Parathyroid adenoma (tissue), 2 donors: ENCODE measurements around the gene UGT1A9.

ENCODE experiments used
- H2AFZ ChIP-seq: fragments of 300-600 bp; sonication (generic); one replicate; pipeline ENCODE4 v1.7.0; 2017; ENCODE audit warnings: antibody characterized with exemption, mild to moderate bottlenecking
- H3K27ac ChIP-seq: fragments of 300-600 bp; sonication (generic); one replicate; pipeline ENCODE4 v1.7.0; 2017
- H3K27me3 ChIP-seq: fragments of 300-600 bp; sonication (generic); one replicate; pipeline ENCODE4 v1.7.0; 2017; ENCODE audit warnings: low read length; ENCODE audit not compliant: control insufficient read depth, insufficient read depth
- H3K36me3 ChIP-seq: fragments of 300-600 bp; sonication (generic); one replicate; pipeline ENCODE4 v1.7.0; 2017; ENCODE audit warnings: low read length; ENCODE audit not compliant: control insufficient read depth, insufficient read depth
- H3K4me1 ChIP-seq: fragments of 300-600 bp; sonication (generic); one replicate; pipeline ENCODE4 v1.7.0; 2017; ENCODE audit warnings: control low read depth
- H3K4me2 ChIP-seq: fragments of 300-600 bp; sonication (generic); one replicate; pipeline ENCODE4 v1.7.0; 2017; ENCODE audit warnings: low read length
- H3K4me3 ChIP-seq: fragments of 300-600 bp; sonication (generic); one replicate; pipeline ENCODE4 v1.7.0; 2017; ENCODE audit warnings: low read depth, low read length
- H3K79me2 ChIP-seq: fragments of 300-600 bp; sonication (generic); one replicate; pipeline ENCODE4 v1.7.0; 2017; ENCODE audit warnings: control low read depth
- H3K9ac ChIP-seq: fragments of 300-600 bp; sonication (generic); one replicate; pipeline ENCODE4 v1.7.0; 2017; ENCODE audit warnings: mild to moderate bottlenecking
- H3K9me3 ChIP-seq: fragments of 300-600 bp; sonication (generic); one replicate; pipeline ENCODE4 v1.7.0; 2017; ENCODE audit warnings: low read length; ENCODE audit not compliant: control insufficient read depth
- TF ChIP-seq, protein P1 (sequence below): fragments of 300-600 bp; sonication (generic); IDR thresholded peaks from one replicate; pipeline ENCODE4 v1.7.0; 2017; ENCODE audit warnings: antibody characterized with exemption, mild to moderate bottlenecking
- donor health status: primary hyperparathyroidism.

Gene UGT1A9

GRCh38 chr2:233764761-233765160 is 93.1 kb downstream of the UGT1A9 start:
- H3K4me2 ChIP-seq: no peak overlapping the region
- no peaks in the 10 kb centered on the region for H3K79me2 ChIP-seq
- H3K4me3 ChIP-seq: no peak overlapping the region
- H3K27me3 ChIP-seq: no peaks in the 10 kb centered on the region
- no peaks in the 10 kb centered on the region for H3K4me1 ChIP-seq
- H3K9ac ChIP-seq: no peak overlapping the region
- H3K27ac ChIP-seq: no peak overlapping the region
- TF ChIP-seq, protein P1, sequence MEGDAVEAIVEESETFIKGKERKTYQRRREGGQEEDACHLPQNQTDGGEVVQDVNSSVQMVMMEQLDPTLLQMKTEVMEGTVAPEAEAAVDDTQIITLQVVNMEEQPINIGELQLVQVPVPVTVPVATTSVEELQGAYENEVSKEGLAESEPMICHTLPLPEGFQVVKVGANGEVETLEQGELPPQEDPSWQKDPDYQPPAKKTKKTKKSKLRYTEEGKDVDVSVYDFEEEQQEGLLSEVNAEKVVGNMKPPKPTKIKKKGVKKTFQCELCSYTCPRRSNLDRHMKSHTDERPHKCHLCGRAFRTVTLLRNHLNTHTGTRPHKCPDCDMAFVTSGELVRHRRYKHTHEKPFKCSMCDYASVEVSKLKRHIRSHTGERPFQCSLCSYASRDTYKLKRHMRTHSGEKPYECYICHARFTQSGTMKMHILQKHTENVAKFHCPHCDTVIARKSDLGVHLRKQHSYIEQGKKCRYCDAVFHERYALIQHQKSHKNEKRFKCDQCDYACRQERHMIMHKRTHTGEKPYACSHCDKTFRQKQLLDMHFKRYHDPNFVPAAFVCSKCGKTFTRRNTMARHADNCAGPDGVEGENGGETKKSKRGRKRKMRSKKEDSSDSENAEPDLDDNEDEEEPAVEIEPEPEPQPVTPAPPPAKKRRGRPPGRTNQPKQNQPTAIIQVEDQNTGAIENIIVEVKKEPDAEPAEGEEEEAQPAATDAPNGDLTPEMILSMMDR: no peak
- no peaks in the 10 kb centered on the region for H3K9me3 ChIP-seq
- no peak overlapping the region for H2AFZ ChIP-seq
- no peaks in the 10 kb centered on the region for H3K36me3 ChIP-seq

DNA sequence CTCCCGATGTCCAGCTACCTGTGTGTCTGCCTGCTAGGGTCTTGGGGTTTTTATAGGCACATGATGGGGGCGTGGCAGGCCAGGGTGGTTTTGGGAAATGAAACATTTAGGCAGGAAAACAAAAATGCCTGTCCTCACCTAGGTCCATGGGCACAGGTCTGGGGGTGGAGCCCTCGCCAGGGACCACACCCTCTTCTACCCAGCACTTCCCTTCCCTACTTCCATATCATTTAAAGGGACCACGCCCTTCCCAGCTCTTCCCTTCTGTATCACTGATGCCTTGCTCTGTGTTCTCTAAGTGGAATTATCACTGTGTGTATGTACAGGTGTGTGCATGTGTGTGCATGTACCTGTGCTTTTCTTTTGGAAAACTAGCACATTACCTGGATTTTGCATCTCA is 94.7 kb downstream of the UGT1A9 start:
- Histone ChIP-seq H3K9me3 (no peaks in the 10 kb centered on the region), H3K27ac (no peak overlapping the region), H3K36me3 (no peaks in the 10 kb centered on the region), H3K79me2 (no peaks in the 10 kb centered on the region), H2AFZ (no peak overlapping the region), H3K4me2 (no peak overlapping the region), H3K4me3 (no peak overlapping the region), H3K27me3 (no peaks in the 10 kb centered on the region), H3K4me1 (no peaks in the 10 kb centered on the region), H3K9ac (no peak overlapping the region)
- TF ChIP-seq, protein P1: no peak

GRCh38 chr2:233768076-233768475 is 96.4 kb downstream of the UGT1A9 start:
- no peaks in the 10 kb centered on the region for H3K27me3 ChIP-seq
- no peaks in the 10 kb centered on the region for H3K9me3 ChIP-seq
- no peak overlapping the region for H3K4me3 ChIP-seq
- H2AFZ ChIP-seq: no peak overlapping the region
- no peaks in the 10 kb centered on the region for H3K36me3 ChIP-seq
- TF ChIP-seq, protein P1: no peak
- no peak overlapping the region for H3K9ac ChIP-seq
- no peaks in the 10 kb centered on the region for H3K4me1 ChIP-seq
- no peak overlapping the region for H3K4me2 ChIP-seq
- H3K79me2 ChIP-seq: no peaks in the 10 kb centered on the region
- H3K27ac ChIP-seq: no peak overlapping the region

DNA sequence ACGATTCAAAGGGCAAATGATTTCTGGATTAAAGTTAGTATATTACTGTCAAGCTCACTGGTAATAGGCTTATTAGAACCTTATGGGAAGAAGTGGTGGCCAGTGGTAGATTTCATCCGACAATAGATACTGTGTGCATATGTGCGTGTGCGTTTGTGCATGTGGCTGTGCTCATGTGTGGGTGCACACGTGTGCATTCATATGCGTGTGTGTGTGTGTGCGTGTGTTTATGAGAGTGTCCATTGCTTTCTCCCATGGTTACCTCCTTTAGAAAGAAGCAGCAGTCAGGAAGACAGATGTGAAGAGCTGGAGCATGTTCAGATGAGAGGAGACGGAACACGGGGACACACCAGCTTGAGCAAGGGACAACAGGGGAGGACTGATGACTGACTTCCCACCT is 97.6 kb downstream of the UGT1A9 start:
- Histone ChIP-seq H3K27me3 (no peaks in the 10 kb centered on the region), H3K4me2 (no peak overlapping the region), H3K27ac (no peak overlapping the region), H3K4me1 (no peaks in the 10 kb centered on the region), H3K9me3 (no peaks in the 10 kb centered on the region), H2AFZ (no peak overlapping the region), H3K4me3 (no peak overlapping the region), H3K36me3 (no peaks in the 10 kb centered on the region), H3K9ac (no peak overlapping the region), H3K79me2 (no peaks in the 10 kb centered on the region)
- TF ChIP-seq, protein P1: no peak

DNA sequence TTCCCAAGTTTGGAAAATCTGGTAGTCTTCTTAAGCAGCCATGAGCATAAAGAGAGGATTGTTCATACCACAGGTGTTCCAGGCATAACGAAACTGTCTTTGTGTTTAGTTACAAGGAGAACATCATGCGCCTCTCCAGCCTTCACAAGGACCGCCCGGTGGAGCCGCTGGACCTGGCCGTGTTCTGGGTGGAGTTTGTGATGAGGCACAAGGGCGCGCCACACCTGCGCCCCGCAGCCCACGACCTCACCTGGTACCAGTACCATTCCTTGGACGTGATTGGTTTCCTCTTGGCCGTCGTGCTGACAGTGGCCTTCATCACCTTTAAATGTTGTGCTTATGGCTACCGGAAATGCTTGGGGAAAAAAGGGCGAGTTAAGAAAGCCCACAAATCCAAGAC is 100.5 kb downstream of the UGT1A9 start:
- Histone ChIP-seq H3K9me3 (no peaks in the 10 kb centered on the region), H3K27ac (no peak overlapping the region), H3K4me3 (no peak overlapping the region), H3K79me2 (no peaks in the 10 kb centered on the region), H3K36me3 (no peaks in the 10 kb centered on the region), H2AFZ (no peak overlapping the region), H3K27me3 (no peaks in the 10 kb centered on the region), H3K9ac (no peak overlapping the region), H3K4me2 (no peak overlapping the region), H3K4me1 (no peaks in the 10 kb centered on the region)
- TF ChIP-seq, protein P1: no peak
